ENCODE measurements around the gene IL11.

DNA sequence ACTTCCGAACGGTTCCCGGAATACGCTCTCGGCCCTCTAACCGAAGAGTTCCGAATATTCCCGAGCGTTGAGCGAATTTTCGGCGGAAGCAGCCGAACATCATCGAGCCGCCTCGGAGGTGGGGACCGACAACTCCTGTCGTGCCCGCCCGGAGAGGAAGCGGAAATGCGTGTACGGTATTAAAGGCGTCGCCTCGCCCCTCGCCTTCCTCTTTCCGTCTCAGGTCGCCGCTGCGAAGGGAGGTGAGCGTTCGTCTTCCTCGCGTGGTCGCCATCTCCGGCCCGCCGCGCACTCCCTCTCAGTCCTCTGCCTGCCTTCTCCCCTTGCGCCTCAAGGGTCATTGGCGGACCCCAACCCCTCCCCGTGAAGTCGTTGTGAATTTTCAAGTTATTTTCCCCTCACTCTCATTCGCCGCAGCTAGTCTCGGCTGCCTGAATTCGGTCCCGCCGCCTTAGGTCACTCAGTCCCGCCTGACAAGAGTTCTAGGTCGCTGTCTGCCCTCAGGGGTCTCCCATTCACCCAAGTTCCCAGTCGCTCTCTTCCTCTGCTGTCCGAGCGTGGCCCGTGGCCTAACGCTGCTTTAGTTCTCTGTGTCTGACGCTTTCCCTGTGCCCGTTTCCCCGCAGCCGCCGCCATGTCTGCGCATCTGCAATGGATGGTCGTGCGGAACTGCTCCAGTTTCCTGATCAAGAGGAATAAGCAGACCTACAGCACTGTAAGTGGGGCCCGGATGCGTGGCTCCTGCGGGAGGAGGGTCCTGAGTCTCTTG lies 15.6 kb upstream of the IL11 start, which contains the start of gene RPL28:
- TF ChIP-seq CTCF (IDR thresholded peaks at IDR 0.05; ENCODE audit: extremely low read depth in 1 of 2, insufficient read depth in 1 of 2, low read depth in 1 of 2, low read length in 2 of 2) (no peak), POLR2A (IDR thresholded peaks at IDR 0.05; ENCODE audit: low read depth, low read length) (peak; percentile 100), POLR2AphosphoS5 (IDR thresholded peaks at IDR 0.05; ENCODE audit: insufficient read depth, low read depth, low read length) (peak; percentile 100), EZH2 (IDR thresholded peaks at IDR 0.05; ENCODE audit: borderline replicate concordance, low read depth, low read length, severe bottlenecking) (no peak), GATA2 (IDR thresholded peaks at IDR 0.05; ENCODE audit: insufficient read depth, insufficient read length, low read depth, low read length) (no peak), MYC (IDR thresholded peaks at IDR 0.05; ENCODE audit: low read depth, low read length) (peak; percentile 66)
